ENCODE measurements around the gene RASA2.
"Not testable (repeated sequence)": the region's sequence is repeated elsewhere in the genome, so short reads cannot be mapped to it uniquely, and the experiment has no call there.

Gene RASA2

GRCh38 chr3:141476033-141476432 lies 10.8 kb upstream of the RASA2 start:
- Histone ChIP-seq H3K27me3 (no peaks in the 10 kb centered on the region), H3K4me3 (ENCODE audit: low read depth, low read length) (no peak overlapping the region), H3K36me3 (no peaks in the 10 kb centered on the region), H3K9me3 (no peaks in the 10 kb centered on the region), H3K4me1 (no peaks in the 10 kb centered on the region)
- no peak for DNase-seq
- TF ChIP-seq CTCF (IDR thresholded peaks at IDR 0.05; ENCODE audit: low read depth, low read length) = no peak

GRCh38 chr3:141477224-141477623 lies 9.6 kb upstream of the RASA2 start:
- no peak for TF ChIP-seq CTCF (IDR thresholded peaks at IDR 0.05; ENCODE audit: low read depth, low read length)
- DNase-seq = no peak

GRCh38 chr3:141478139-141478538 lies 8.7 kb upstream of the RASA2 start:
- H3K9me3 ChIP-seq = no peaks in the 10 kb centered on the region
- H3K4me1 ChIP-seq = no peaks in the 10 kb centered on the region
- DNase-seq = no peak
- TF ChIP-seq CTCF (IDR thresholded peaks at IDR 0.05; ENCODE audit: low read depth, low read length) = no peak
- H3K36me3 ChIP-seq = no peaks in the 10 kb centered on the region
- no peaks in the 10 kb centered on the region for H3K27me3 ChIP-seq
- no peak overlapping the region for H3K4me3 ChIP-seq (ENCODE audit: low read depth, low read length)

More at GRCh38 chr3:141477224-141477623, 9.6 kb upstream of the RASA2 start:
- Histone ChIP-seq H3K4me3 (ENCODE audit: low read depth, low read length) (no peak overlapping the region), H3K27me3 (no peaks in the 10 kb centered on the region), H3K9me3 (no peaks in the 10 kb centered on the region), H3K4me1 (no peaks in the 10 kb centered on the region), H3K36me3 (no peaks in the 10 kb centered on the region)

GRCh38 chr3:141478840-141479239 lies 8.0 kb upstream of the RASA2 start:
- H3K36me3 ChIP-seq; DNase-seq; H3K9me3 ChIP-seq; H3K4me3 ChIP-seq (ENCODE audit: low read depth, low read length); H3K4me1 ChIP-seq; H3K27me3 ChIP-seq: not testable (repeated sequence)

- DNase-seq = no peak
- H3K27me3 ChIP-seq = no peaks in the 10 kb centered on the region
- no peak for TF ChIP-seq CTCF (IDR thresholded peaks at IDR 0.05; ENCODE audit: low read depth, low read length)
- H3K4me3 ChIP-seq (ENCODE audit: low read depth, low read length) = no peak overlapping the region
- no peaks in the 10 kb centered on the region for H3K9me3 ChIP-seq
- H3K4me1 ChIP-seq = no peaks in the 10 kb centered on the region
- H3K36me3 ChIP-seq = peaks cover 5% of the 10 kb centered on the region; the same call in 1 of the 2 replicates
These were observed 4.4 kb upstream of the RASA2 start for GRCh38 chr3:141482245-141482922.

- no peak for TF ChIP-seq CTCF (IDR thresholded peaks at IDR 0.05; ENCODE audit: low read depth, low read length)
- H3K4me3 ChIP-seq (ENCODE audit: low read depth, low read length) = no peak overlapping the region
- no peaks in the 10 kb centered on the region for H3K4me1 ChIP-seq
- H3K9me3 ChIP-seq = no peaks in the 10 kb centered on the region
- H3K27me3 ChIP-seq = no peaks in the 10 kb centered on the region
- peaks cover 5% of the 10 kb centered on the region; the same call in 1 of the 2 replicates for H3K36me3 ChIP-seq
- DNase-seq = no peak
These were observed 2.0 kb upstream of the RASA2 start for GRCh38 chr3:141484701-141485287.
